Measurements from ENCODE around the gene CFAP46.

DNA sequence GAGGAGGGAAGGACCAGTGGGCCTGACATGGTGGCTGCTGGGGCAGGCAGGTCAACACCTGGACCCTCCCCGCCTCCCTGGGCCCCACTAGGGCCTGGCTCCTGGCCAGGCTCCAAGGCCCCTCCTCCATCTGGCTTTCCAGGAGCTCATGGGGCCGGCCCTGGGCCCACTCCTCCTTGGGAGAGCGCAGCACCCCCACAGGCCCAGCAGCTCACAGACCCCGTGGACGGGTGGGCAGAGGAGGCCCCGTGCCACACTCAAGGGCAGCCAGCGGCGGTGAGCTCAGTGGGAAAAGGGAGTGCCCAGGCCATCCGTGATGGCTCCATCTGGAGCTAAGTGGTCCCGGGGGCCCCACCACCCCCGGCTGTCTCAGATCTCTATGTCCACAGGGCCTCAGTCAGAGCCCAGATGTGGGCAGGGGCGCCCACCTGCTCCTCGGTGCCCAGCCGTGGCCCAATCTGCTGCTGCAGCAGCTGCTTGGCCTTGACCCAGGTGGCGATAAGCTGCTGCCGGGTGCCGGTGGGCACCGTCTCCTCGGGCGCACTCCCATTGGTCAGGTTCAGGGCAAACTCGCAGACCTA is 32.8 kb downstream of the CFAP46 start:
- TF ChIP-seq, protein P1, sequence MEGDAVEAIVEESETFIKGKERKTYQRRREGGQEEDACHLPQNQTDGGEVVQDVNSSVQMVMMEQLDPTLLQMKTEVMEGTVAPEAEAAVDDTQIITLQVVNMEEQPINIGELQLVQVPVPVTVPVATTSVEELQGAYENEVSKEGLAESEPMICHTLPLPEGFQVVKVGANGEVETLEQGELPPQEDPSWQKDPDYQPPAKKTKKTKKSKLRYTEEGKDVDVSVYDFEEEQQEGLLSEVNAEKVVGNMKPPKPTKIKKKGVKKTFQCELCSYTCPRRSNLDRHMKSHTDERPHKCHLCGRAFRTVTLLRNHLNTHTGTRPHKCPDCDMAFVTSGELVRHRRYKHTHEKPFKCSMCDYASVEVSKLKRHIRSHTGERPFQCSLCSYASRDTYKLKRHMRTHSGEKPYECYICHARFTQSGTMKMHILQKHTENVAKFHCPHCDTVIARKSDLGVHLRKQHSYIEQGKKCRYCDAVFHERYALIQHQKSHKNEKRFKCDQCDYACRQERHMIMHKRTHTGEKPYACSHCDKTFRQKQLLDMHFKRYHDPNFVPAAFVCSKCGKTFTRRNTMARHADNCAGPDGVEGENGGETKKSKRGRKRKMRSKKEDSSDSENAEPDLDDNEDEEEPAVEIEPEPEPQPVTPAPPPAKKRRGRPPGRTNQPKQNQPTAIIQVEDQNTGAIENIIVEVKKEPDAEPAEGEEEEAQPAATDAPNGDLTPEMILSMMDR (IDR thresholded peaks at IDR 0.05), result no peak
- no peak for TF ChIP-seq POLR2A (IDR thresholded peaks at IDR 0.05)

Measured in lower leg skin (tissue), 3 donors.